HEK293 (cell line): ENCODE measurements around the gene RNF166.

Experiments used
- CTCF ChIA-PET: fragments of 350-600 bp; formaldehyde crosslinking; extraction: SDS; loops from one replicate; lab custom pipeline; 2021; ENCODE audit warnings: antibody characterized with exemption; lab: Yijun Ruan, JAX
- POLR2A ChIA-PET: fragments of 300-600 bp; formaldehyde crosslinking; extraction: SDS; loops from one replicate; lab custom pipeline; 2020; ENCODE audit warnings: antibody characterized with exemption, inconsistent platforms; lab: Yijun Ruan, JAX
- H3K27ac ChIP-seq: fragments of 200-500 bp; sonication (Bioruptor generic); 2 replicates; pipeline ENCODE4 v1.5.1; 2014; ENCODE audit warnings: low read depth, low read length, control low read depth, inconsistent platforms; ENCODE audit errors: extremely low read depth
- H3K36me3 ChIP-seq, 2 experiments: fragments of 200-500 bp in 1 of 2; sonication (Bioruptor generic) in 1 of 2; 1 replicate in 1 of 2; 2 replicates in 1 of 2; pipeline ENCODE4 v1.5.1; 2014 to 2017; ENCODE audit warnings: inconsistent platforms in 2 of 2, low read length in 2 of 2; ENCODE audit not compliant: control insufficient read depth in 2 of 2, insufficient read depth in 1 of 2
- H3K4me1 ChIP-seq: fragments of 200-500 bp; sonication (Bioruptor generic); 2 replicates; pipeline ENCODE4 v1.5.1; 2014; ENCODE audit warnings: mild to moderate bottlenecking, low read length, inconsistent platforms; ENCODE audit not compliant: control insufficient read depth, insufficient read depth
- H3K4me3 ChIP-seq: 2 replicates; pipeline ENCODE4 v1.5.1; 2011; ENCODE audit warnings: low read depth, mild to moderate bottlenecking, control low read depth, low read length, moderate library complexity
- H3K9me3 ChIP-seq: fragments of 200-500 bp; sonication (Bioruptor generic); 2 replicates; pipeline ENCODE4 v1.5.1; 2014; ENCODE audit warnings: low read depth, low read length, inconsistent platforms; ENCODE audit not compliant: control insufficient read depth, insufficient read depth
- ATF2 ChIP-seq: fragments of 450-650 bp; formaldehyde crosslinking; IDR thresholded peaks from 2 replicates; pipeline ENCODE4 v1.5.1; 2016; ENCODE audit warnings: missing biosample characterization, missing genetic modification characterization, low read depth
- SP3 ChIP-seq: fragments of 450-650 bp; formaldehyde crosslinking; IDR thresholded peaks from 2 replicates; pipeline ENCODE4 v1.5.1; 2016; ENCODE audit warnings: missing biosample characterization, missing genetic modification characterization
- SP7 ChIP-seq: fragments of 450-650 bp; formaldehyde crosslinking; IDR thresholded peaks from 2 replicates; pipeline ENCODE4 v1.5.1; 2016; ENCODE audit warnings: missing biosample characterization, missing genetic modification characterization
- ZBTB49 ChIP-seq: fragments of 450-650 bp; formaldehyde crosslinking; IDR thresholded peaks from 2 replicates; pipeline ENCODE4 v1.5.1; 2016; ENCODE audit warnings: missing biosample characterization, missing genetic modification characterization, low read depth
- ZEB2 ChIP-seq: fragments of 450-650 bp; formaldehyde crosslinking; IDR thresholded peaks from 2 replicates; pipeline ENCODE4 v1.5.1; 2016; ENCODE audit warnings: missing biosample characterization, missing genetic modification characterization
- ZFHX2 ChIP-seq: fragments of 450-650 bp; formaldehyde crosslinking; conservative IDR thresholded peaks from 2 replicates; pipeline ENCODE4 v1.5.1; 2016; ENCODE audit warnings: missing biosample characterization, missing genetic modification characterization
- ZNF169 ChIP-seq: fragments of 450-650 bp; formaldehyde crosslinking; IDR thresholded peaks from 2 replicates; pipeline ENCODE4 v1.5.1; 2016; ENCODE audit warnings: missing biosample characterization, missing genetic modification characterization
- ZNF37A ChIP-seq: fragments of 450-650 bp; IDR thresholded peaks from 2 replicates; pipeline ENCODE4 v1.5.1; 2018; ENCODE audit warnings: missing biosample characterization, missing genetic modification characterization
- ZNF558 ChIP-seq: fragments of 450-650 bp; formaldehyde crosslinking; IDR thresholded peaks from 2 replicates; pipeline ENCODE4 v1.5.1; 2016; ENCODE audit warnings: missing biosample characterization, missing genetic modification characterization
- ZNF600 ChIP-seq: fragments of 450-650 bp; formaldehyde crosslinking; IDR thresholded peaks from 2 replicates; pipeline ENCODE4 v1.5.1; 2016; ENCODE audit warnings: missing biosample characterization, missing genetic modification characterization
- ZNF629 ChIP-seq: fragments of 450-650 bp; formaldehyde crosslinking; IDR thresholded peaks from 2 replicates; pipeline ENCODE4 v1.5.1; 2017; ENCODE audit warnings: missing biosample characterization, missing genetic modification characterization
- ZNF677 ChIP-seq: fragments of 450-650 bp; IDR thresholded peaks from 2 replicates; pipeline ENCODE4 v1.5.0; 2018; ENCODE audit warnings: missing biosample characterization, mild to moderate bottlenecking, missing genetic modification characterization, moderate library complexity
- TF ChIP-seq, protein P1 (sequence below): fragments of 450-650 bp; formaldehyde crosslinking; IDR thresholded peaks from 2 replicates; pipeline ENCODE4 v1.5.1; 2016; ENCODE audit warnings: missing biosample characterization, missing genetic modification characterization, borderline replicate concordance
- TF ChIP-seq, protein P2 (sequence below): fragments of 450-650 bp; formaldehyde crosslinking; IDR thresholded peaks from 2 replicates; pipeline ENCODE4 v1.5.1; 2016; ENCODE audit warnings: missing biosample characterization, missing genetic modification characterization

RNF166 gene

GRCh38 chr16:88719933-88720296 is 13.7 kb upstream of the RNF166 start (continued):
- TF ChIP-seq ATF2, result no peak
- TF ChIP-seq ZBTB49 (tag by site-specific recombination), result no peak
- TF ChIP-seq ZNF558 (tag by site-specific recombination), result no peak

DNA sequence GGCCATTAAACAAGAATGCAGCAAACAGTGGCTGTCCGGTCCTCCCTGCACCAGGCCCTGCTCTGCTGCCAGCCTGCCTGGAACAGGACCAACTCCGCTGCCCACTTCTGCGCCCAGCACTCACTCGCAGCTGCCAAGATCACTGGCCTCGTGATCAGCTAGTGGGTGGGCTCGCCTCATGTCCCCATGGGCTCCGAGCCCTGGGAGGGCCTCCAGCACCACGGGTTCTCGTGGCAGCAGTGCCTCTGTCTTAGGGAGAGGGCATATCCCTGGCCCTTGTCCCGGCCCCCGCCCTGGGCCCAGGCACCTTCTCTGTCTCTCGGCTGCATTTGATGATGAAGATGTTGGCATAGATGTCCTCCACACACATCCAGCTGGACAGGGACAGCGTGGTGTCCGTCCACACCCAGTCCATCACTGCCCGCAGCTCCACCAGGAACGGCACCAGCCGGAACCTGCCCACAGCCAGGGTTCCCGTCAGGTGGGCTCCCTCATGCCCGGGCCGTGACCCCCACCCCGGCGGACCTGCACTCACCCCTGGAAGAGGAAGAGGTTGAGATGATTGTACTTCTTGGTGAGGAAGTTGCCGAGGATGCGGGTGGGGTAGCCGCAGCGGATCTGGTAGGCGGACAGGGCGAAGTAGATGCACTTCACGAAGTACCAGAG is 13.2 kb upstream of the RNF166 start:
- Histone ChIP-seq H3K9me3 (no peaks in the 10 kb centered on the region), H3K36me3 (peaks cover 0 to 98% of the 10 kb centered on the region in 2 experiments; a peak in 2 of 3 replicates), H3K27ac (no peak overlapping the region), H3K4me3 (no peak overlapping the region), H3K4me1 (no peaks in the 10 kb centered on the region)
- CTCF ChIA-PET, result interaction anchor here (2.8 kb wide), 1 partner anchor 18 kb away, joined by 22 read pairs; no protein-coding TSS in a partner anchor
- POLR2A ChIA-PET, result interaction anchor here (0.8 to 1.3 kb wide), 2 partner anchors 14 to 90 kb away, joined by 3 to 4 read pairs; no protein-coding TSS in a partner anchor
- no peak for TF ChIP-seq ZEB2 (tag by site-specific recombination)
- no peak for TF ChIP-seq ZNF169 (tag by site-specific recombination)
- TF ChIP-seq, protein P1, sequence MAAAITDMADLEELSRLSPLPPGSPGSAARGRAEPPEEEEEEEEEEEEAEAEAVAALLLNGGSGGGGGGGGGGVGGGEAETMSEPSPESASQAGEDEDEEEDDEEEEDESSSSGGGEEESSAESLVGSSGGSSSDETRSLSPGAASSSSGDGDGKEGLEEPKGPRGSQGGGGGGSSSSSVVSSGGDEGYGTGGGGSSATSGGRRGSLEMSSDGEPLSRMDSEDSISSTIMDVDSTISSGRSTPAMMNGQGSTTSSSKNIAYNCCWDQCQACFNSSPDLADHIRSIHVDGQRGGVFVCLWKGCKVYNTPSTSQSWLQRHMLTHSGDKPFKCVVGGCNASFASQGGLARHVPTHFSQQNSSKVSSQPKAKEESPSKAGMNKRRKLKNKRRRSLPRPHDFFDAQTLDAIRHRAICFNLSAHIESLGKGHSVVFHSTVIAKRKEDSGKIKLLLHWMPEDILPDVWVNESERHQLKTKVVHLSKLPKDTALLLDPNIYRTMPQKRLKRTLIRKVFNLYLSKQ (tag by site-specific recombination), result no peak
- no peak for TF ChIP-seq ZNF677
- no peak for TF ChIP-seq SP7
- TF ChIP-seq ZFHX2 (tag by site-specific recombination), result no peak
- TF ChIP-seq ZNF629 (tag by site-specific recombination), result no peak
- TF ChIP-seq SP3 (tag by site-specific recombination), result no peak

DNA sequence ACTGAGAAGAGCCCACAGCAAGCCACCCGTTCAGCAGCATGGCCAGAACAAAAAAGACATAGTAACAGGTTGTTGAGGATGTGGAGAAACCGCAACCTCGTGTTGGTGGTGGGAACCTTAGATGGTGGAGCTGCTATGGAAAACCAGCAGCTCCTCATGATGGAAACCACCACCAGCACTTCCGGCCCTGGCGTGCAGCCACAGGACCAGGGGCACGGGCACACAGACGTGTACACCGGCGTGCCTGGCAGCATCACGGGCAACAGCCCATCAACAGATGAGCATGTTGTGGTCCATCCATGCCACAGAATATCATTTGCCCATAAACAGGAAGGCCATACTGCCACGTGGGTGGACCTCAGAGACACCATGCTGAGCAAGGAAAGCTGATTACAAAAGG is 12.0 kb upstream of the RNF166 start:
- peaks cover 0 to 98% of the 10 kb centered on the region in 2 experiments; a peak in 1 of 3 replicates for H3K36me3 ChIP-seq
- H3K9me3 ChIP-seq, result no peaks in the 10 kb centered on the region
- H3K27ac ChIP-seq, result no peak overlapping the region
- TF ChIP-seq, protein P2, sequence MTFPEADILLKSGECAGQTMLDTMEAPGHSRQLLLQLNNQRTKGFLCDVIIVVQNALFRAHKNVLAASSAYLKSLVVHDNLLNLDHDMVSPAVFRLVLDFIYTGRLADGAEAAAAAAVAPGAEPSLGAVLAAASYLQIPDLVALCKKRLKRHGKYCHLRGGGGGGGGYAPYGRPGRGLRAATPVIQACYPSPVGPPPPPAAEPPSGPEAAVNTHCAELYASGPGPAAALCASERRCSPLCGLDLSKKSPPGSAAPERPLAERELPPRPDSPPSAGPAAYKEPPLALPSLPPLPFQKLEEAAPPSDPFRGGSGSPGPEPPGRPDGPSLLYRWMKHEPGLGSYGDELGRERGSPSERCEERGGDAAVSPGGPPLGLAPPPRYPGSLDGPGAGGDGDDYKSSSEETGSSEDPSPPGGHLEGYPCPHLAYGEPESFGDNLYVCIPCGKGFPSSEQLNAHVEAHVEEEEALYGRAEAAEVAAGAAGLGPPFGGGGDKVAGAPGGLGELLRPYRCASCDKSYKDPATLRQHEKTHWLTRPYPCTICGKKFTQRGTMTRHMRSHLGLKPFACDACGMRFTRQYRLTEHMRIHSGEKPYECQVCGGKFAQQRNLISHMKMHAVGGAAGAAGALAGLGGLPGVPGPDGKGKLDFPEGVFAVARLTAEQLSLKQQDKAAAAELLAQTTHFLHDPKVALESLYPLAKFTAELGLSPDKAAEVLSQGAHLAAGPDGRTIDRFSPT (tag by site-specific recombination), result 0 out of 2 replicates have a peak, but pooled peaks have one; percentile 13
- TF ChIP-seq ZNF600 (0 out of 2 replicates have a peak, but pooled peaks have one; percentile 34), ZNF37A (tag by site-specific recombination) (no peak)
- ChIA-PET POLR2A (interaction anchor here (0.8 to 1.3 kb wide), 2 partner anchors 13 to 91 kb away, joined by 3 to 4 read pairs; no protein-coding TSS in a partner anchor), CTCF (interaction anchor here (2.8 kb wide), 1 partner anchor 19 kb away, joined by 22 read pairs; no protein-coding TSS in a partner anchor)
- H3K4me1 ChIP-seq, result no peaks in the 10 kb centered on the region
- no peak overlapping the region for H3K4me3 ChIP-seq
